Right atrium auricular region (tissue), 2 donors: Measurements from ENCODE around the gene HSD17B12. TPM values are rescaled to one million over a fixed set of nuclear protein-coding genes. Genes with fewer than 3 reads are reported as not detected.

Source experiments
- DNase-seq: peaks from one replicate; pipeline ENCODE4 v3.0.0-alpha.2; 2019; ENCODE audit warnings: low spot score
- H3K27ac ChIP-seq, 2 donors: fragments of 200-600 bp; sonication (generic); 1 replicate in 1 of 2; 2 replicates in 1 of 2; pipeline ENCODE4 v1.5.1; 2016 to 2019
- H3K27me3 ChIP-seq, 2 donors: fragments of 200-600 bp; sonication (generic); one replicate each; pipeline versions ENCODE4 v1.5.1 to v1.6.0; 2017 to 2019
- H3K36me3 ChIP-seq: fragments of 200-600 bp; sonication (generic); one replicate; pipeline ENCODE4 v1.5.1; 2016
- H3K4me1 ChIP-seq, 2 donors: fragments of 200-600 bp; sonication (generic); one replicate each; pipeline versions ENCODE4 v1.5.1 to v1.6.0; 2017 to 2019
- H3K4me3 ChIP-seq, 2 donors: fragments of 200-600 bp; sonication (generic); 1 replicate in 1 of 2; 2 replicates in 1 of 2; pipeline ENCODE4 v1.5.1; 2017 to 2019; ENCODE audit warnings: mild to moderate bottlenecking in 1 of 2, moderate library complexity in 1 of 2
- H3K9me3 ChIP-seq, 2 donors: fragments of 200-600 bp; sonication (generic); one replicate each; pipeline ENCODE4 v1.5.1; 2019
- CTCF ChIP-seq, 2 donors: fragments of 200-600 bp; sonication (generic); IDR thresholded peaks; one replicate each; pipeline ENCODE4 v1.5.1; 2019; ENCODE audit warnings: antibody characterized with exemption in 2 of 2
- total RNA-seq, 2 donors: library from RNA; depleted of rRNA; stranded (reverse); fragments of >200 nt; gene quantifications; one replicate each; pipeline ENCODE4 v1.1.0, GENCODE V29; 2016

Gene HSD17B12
- total RNA-seq, 2 donors from 2014 or later: 61.4 to 108 TPM

GRCh38 chr11:43892851-43893250, 212.3 kb downstream of the HSD17B12 start:
- Histone ChIP-seq H3K36me3 (peaks cover 71% of the 10 kb centered on the region), H3K27ac (no peak overlapping the region)
- DNase-seq: no peak

GRCh38 chr11:43894546-43894945, 214.0 kb downstream of the HSD17B12 start:
- Histone ChIP-seq H3K9me3 (no peaks in the 10 kb centered on the region), H3K36me3 (peaks cover 84% of the 10 kb centered on the region), H3K27ac (no peak overlapping the region), H3K4me1 (no peaks in the 10 kb centered on the region), H3K4me3 (no peak overlapping the region), H3K27me3 (no peaks in the 10 kb centered on the region)
- no peak for DNase-seq
- no peak for TF ChIP-seq CTCF (IDR thresholded peaks at IDR 0.05)

More at GRCh38 chr11:43892851-43893250, 212.3 kb downstream of the HSD17B12 start:
- no peaks in the 10 kb centered on the region for H3K9me3 ChIP-seq
- H3K27me3 ChIP-seq: no peaks in the 10 kb centered on the region
- H3K4me3 ChIP-seq: no peak overlapping the region
- H3K4me1 ChIP-seq: no peaks in the 10 kb centered on the region
- TF ChIP-seq CTCF (IDR thresholded peaks at IDR 0.05): no peak

GRCh38 chr11:43895601-43896000, 215.1 kb downstream of the HSD17B12 start:
- peaks cover 75% of the 10 kb centered on the region for H3K36me3 ChIP-seq
- no peak for DNase-seq

GRCh38 chr11:43898574-43898973, 218.0 kb downstream of the HSD17B12 start:
- H3K27me3 ChIP-seq: no peaks in the 10 kb centered on the region
- no peak for TF ChIP-seq CTCF (IDR thresholded peaks at IDR 0.05)
- H3K4me3 ChIP-seq: no peak overlapping the region
- peaks cover 70% of the 10 kb centered on the region for H3K36me3 ChIP-seq
- no peaks in the 10 kb centered on the region for H3K4me1 ChIP-seq
- H3K9me3 ChIP-seq: no peaks in the 10 kb centered on the region
- DNase-seq: no peak
- H3K27ac ChIP-seq: no peak overlapping the region

More at GRCh38 chr11:43895601-43896000, 215.1 kb downstream of the HSD17B12 start:
- no peak for TF ChIP-seq CTCF (IDR thresholded peaks at IDR 0.05)
- no peaks in the 10 kb centered on the region for H3K9me3 ChIP-seq
- H3K4me1 ChIP-seq: no peaks in the 10 kb centered on the region
- no peak overlapping the region for H3K4me3 ChIP-seq
- no peaks in the 10 kb centered on the region for H3K27me3 ChIP-seq
- H3K27ac ChIP-seq: no peak overlapping the region

- Histone ChIP-seq H3K4me1 (no peaks in the 10 kb centered on the region), H3K36me3 (peaks cover 69% of the 10 kb centered on the region), H3K9me3 (no peaks in the 10 kb centered on the region), H3K27ac (no peak overlapping the region), H3K4me3 (no peak overlapping the region), H3K27me3 (no peaks in the 10 kb centered on the region)
- DNase-seq: no peak
- TF ChIP-seq CTCF (IDR thresholded peaks at IDR 0.05): no peak
Observed at GRCh38 chr11:43899094-43899493, 218.6 kb downstream of the HSD17B12 start.

- no peak for DNase-seq
- H3K27ac ChIP-seq: no peak overlapping the region
- peaks cover 59% of the 10 kb centered on the region for H3K36me3 ChIP-seq
- peaks cover 0 to 14% of the 10 kb centered on the region in 2 donors for H3K4me1 ChIP-seq
- no peak overlapping the region for H3K4me3 ChIP-seq
- TF ChIP-seq CTCF (IDR thresholded peaks at IDR 0.05): no peak
- H3K9me3 ChIP-seq: no peaks in the 10 kb centered on the region
- H3K27me3 ChIP-seq: no peaks in the 10 kb centered on the region
Observed at GRCh38 chr11:43901551-43901950, 221.0 kb downstream of the HSD17B12 start.
